Measurements from ENCODE around the gene GRAMD4. TPM values are rescaled to one million over a fixed set of nuclear protein-coding genes. Genes with fewer than 3 reads are reported as not detected.
A peak's percentile ranks its signal among the peaks of the same experiment; 100 is the strongest.
"Not testable (repeated sequence)": the region's sequence is repeated elsewhere in the genome, so short reads cannot be mapped to it uniquely, and the experiment has no call there.

Gene GRAMD4
- polyA plus RNA-seq, 2 of the 4 experiments (the other 2 are of a cell fraction) = 7.7 to 13.1 TPM

DNA sequence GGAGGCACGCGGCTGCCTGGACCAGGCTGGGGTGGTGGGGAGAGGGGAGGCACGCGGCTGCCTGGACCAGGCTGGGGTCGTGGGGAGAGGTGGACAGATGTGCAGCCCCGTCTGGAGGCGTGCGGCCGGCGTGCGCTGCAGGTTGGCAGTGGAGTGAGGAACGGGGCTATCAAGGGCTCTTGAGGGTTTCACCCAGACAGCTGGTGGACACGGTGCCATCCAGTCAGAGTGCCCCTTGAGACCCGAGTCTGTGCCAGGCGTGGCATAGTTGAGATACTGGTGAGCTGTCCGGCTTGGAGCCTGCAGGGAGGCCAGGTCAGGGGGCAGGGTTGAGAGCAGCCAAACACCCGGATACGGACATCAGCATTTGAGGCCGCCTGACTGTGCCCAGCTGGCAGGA, 1.5 kb upstream of the GRAMD4 start (continued):
- TF ChIP-seq, protein P1, sequence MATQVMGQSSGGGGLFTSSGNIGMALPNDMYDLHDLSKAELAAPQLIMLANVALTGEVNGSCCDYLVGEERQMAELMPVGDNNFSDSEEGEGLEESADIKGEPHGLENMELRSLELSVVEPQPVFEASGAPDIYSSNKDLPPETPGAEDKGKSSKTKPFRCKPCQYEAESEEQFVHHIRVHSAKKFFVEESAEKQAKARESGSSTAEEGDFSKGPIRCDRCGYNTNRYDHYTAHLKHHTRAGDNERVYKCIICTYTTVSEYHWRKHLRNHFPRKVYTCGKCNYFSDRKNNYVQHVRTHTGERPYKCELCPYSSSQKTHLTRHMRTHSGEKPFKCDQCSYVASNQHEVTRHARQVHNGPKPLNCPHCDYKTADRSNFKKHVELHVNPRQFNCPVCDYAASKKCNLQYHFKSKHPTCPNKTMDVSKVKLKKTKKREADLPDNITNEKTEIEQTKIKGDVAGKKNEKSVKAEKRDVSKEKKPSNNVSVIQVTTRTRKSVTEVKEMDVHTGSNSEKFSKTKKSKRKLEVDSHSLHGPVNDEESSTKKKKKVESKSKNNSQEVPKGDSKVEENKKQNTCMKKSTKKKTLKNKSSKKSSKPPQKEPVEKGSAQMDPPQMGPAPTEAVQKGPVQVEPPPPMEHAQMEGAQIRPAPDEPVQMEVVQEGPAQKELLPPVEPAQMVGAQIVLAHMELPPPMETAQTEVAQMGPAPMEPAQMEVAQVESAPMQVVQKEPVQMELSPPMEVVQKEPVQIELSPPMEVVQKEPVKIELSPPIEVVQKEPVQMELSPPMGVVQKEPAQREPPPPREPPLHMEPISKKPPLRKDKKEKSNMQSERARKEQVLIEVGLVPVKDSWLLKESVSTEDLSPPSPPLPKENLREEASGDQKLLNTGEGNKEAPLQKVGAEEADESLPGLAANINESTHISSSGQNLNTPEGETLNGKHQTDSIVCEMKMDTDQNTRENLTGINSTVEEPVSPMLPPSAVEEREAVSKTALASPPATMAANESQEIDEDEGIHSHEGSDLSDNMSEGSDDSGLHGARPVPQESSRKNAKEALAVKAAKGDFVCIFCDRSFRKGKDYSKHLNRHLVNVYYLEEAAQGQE (IDR thresholded peaks at IDR 0.05) = no peak

DNA sequence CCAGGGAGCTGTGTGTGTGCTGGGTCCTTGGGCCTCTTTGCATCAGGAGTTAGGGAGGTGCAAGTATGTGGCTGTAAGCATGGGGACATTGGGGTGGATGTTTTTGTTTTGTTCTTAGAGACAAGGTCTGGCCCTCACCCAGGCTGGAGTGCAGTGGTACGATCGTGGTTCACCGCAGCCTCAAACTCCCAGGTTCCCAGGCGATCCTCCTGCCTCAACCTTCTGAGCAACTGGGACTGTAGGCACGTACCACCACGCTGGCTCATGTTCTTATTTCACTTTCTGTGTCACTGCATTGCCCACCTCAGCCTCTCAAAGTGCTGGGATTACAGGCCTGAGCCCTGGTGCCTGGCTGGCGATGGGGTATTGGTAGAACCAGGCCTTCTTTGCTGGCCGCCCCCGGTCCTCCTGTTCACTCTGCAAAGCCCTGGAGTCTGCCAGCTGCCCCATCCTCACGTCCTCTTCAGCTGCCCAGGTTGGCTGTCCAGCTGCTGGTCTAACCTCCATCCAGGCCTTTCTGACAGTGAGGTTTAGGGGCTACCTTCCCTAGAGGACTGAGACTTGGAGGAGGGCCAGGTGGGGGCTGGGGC, 851 bp upstream of the GRAMD4 start:
- FAIRE-seq (no peak), DNase-seq (ENCODE audit: low read depth in 1 of 2, low spot score in 1 of 2) (no peak), ATAC-seq (no peak)
- no peak overlapping the region for H3K27ac ChIP-seq
- H3K4me1 ChIP-seq = peaks cover 9% of the 10 kb centered on the region
- H3K4me2 ChIP-seq = no peak overlapping the region
- POLR2A ChIA-PET = no interaction called here
- 94% methylated on average over 10 of the region's 10 CpGs for WGBS (ENCODE audit: missing lambda C conversion rate)
- no peak overlapping the region for H3K4me3 ChIP-seq
- H3K9me3 ChIP-seq = no peaks in the 10 kb centered on the region
- CTCF ChIA-PET = no interaction called here
- TF ChIP-seq MAFK (IDR thresholded peaks at IDR 0.05; ENCODE audit: partially characterized antibody) (no peak), RCOR1 (IDR thresholded peaks at IDR 0.05; ENCODE audit: low read depth, low read length) (no peak), CEBPB (IDR thresholded peaks at IDR 0.05) (no peak), POLR2AphosphoS2 (conservative IDR thresholded peaks at IDR 0.05; ENCODE audit: low read length) (no peak)
- TF ChIP-seq, protein P2, sequence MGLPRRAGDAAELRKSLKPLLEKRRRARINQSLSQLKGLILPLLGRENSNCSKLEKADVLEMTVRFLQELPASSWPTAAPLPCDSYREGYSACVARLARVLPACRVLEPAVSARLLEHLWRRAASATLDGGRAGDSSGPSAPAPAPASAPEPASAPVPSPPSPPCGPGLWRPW (IDR thresholded peaks at IDR 0.05) = no peak
- TF ChIP-seq, protein P3, sequence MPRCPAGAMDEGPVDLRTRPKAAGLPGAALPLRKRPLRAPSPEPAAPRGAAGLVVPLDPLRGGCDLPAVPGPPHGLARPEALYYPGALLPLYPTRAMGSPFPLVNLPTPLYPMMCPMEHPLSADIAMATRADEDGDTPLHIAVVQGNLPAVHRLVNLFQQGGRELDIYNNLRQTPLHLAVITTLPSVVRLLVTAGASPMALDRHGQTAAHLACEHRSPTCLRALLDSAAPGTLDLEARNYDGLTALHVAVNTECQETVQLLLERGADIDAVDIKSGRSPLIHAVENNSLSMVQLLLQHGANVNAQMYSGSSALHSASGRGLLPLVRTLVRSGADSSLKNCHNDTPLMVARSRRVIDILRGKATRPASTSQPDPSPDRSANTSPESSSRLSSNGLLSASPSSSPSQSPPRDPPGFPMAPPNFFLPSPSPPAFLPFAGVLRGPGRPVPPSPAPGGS (IDR thresholded peaks at IDR 0.05) = no peak

DNA sequence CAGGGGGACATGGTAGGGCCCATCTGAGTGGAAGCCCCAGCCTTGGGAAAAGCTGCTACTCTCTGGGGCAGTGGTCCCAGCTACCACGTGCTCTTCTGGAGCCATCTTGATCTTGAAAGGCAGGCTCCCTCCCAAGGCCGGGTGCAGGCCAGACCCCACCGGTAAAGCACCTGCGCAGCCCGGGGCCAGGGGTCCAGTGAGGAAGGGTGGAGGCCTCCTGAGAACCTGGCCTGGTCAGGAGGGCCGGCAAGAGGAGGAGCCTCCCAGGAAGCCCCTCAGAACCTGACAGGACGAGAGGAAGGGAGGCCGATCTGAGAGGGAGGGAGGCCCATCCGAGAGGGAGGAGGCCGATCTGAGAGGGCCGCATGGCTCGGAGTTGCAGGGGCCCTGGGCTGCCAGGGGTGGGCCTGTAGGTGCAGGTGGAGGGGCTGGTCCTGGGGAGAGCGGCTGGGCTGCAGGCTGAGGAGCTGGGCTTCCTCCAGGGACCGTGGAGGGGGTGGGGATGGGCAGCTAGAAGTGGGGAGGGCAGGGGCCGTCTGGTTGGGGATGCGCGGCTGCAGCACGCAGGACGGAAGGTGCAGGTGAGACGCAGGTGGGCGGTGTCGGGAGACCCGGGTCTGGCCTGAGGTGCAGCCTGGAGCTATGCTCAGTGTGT, 529 bp downstream of the GRAMD4 start:
- no peak for DNase-seq (ENCODE audit: low read depth in 1 of 2, low spot score in 1 of 2)

DNA sequence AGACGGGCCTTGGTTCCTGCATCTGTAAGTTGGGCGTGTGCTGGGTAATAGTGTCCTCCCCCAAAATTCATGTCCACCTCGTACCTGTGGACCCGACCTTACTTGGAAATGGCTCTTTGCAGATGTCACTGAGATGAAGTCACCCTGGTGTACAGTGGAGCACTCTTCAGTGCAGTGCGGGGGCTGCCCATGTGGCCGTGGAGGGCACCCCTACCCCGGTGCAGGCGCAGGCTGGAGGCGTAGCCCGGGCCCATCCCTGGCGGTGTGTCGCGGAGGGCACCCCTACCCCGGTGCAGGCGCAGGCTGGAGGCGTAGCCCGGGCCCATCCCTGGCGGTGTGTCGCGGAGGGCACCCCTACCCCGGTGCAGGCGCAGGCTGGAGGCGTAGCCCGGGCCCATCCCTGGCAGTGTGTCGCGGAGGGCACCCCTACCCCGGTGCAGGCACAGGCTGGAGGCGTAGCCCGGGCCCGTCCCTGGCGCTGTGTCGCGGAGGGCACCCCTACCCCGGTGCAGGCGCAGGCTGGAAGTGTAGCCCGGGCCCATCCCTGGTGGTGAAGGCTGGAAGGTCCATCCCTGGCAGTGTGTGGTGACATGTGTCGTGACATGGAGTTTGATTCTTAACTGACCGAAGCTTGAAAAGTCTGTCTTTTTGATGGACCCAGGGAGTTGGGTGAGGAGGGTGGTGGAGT, 1.2 kb downstream of the GRAMD4 start:
- POLR2A ChIA-PET; H3K27ac ChIP-seq; H3K4me3 ChIP-seq; FAIRE-seq; H3K9me3 ChIP-seq; DNase-seq (ENCODE audit: low read depth in 1 of 2, low spot score in 1 of 2); H3K4me1 ChIP-seq; H3K4me2 ChIP-seq: not testable (repeated sequence)
- CTCF ChIA-PET = interaction anchor here (1.3 kb wide), 1 partner anchor 23 kb away, joined by 3 read pairs; no protein-coding TSS in a partner anchor
- peak in 1 of 2 experiments; percentile 12; a peak in 1 of 6 replicates for ATAC-seq
- WGBS (ENCODE audit: missing lambda C conversion rate) = 98% methylated on average over 4 of the region's 38 CpGs

More for the DNA sequence above, 529 bp downstream of the GRAMD4 start:
- Histone ChIP-seq H3K4me1 (peaks cover 9% of the 10 kb centered on the region), H3K27ac (no peak overlapping the region), H3K9me3 (no peaks in the 10 kb centered on the region), H3K4me2 (no peak overlapping the region), H3K4me3 (no peak overlapping the region)
- ChIA-PET CTCF (no interaction called here), POLR2A (no interaction called here)
- FAIRE-seq (no peak), ATAC-seq (no peak)
- WGBS (ENCODE audit: missing lambda C conversion rate) = 95% methylated on average over 18 of the region's 23 CpGs
- TF ChIP-seq RFX5 (IDR thresholded peaks at IDR 0.05) (no peak), POLR2A (IDR thresholded peaks at IDR 0.05; ENCODE audit: low read length) (no peak), POLR2AphosphoS2 (conservative IDR thresholded peaks at IDR 0.05; ENCODE audit: low read length) (no peak), JUN (IDR thresholded peaks at IDR 0.05) (no peak), GATA3 (IDR thresholded peaks at IDR 0.05; ENCODE audit: borderline replicate concordance) (no peak), HOXA7 (CRISPR knock-in tag; IDR thresholded peaks at IDR 0.05) (no peak), NFE2L2 (conservative IDR thresholded peaks at IDR 0.05; ENCODE audit: low read length) (no peak), MAFK (IDR thresholded peaks at IDR 0.05; ENCODE audit: partially characterized antibody) (no peak), ESRRA (IDR thresholded peaks at IDR 0.05; ENCODE audit: borderline replicate concordance, low read length) (no peak), KDM5A (IDR thresholded peaks at IDR 0.05) (no peak), TP53 (CRISPR knock-in tag; IDR thresholded peaks at IDR 0.05) (no peak), SREBF2 (IDR thresholded peaks at IDR 0.05) (no peak), MYC (IDR thresholded peaks at IDR 0.05; ENCODE audit: borderline replicate concordance, low read length) (no peak), NPAS2 (CRISPR knock-in tag; IDR thresholded peaks at IDR 0.05; ENCODE audit: borderline replicate concordance) (no peak), SMC3 (IDR thresholded peaks at IDR 0.05) (no peak)
- TF ChIP-seq, protein P4, sequence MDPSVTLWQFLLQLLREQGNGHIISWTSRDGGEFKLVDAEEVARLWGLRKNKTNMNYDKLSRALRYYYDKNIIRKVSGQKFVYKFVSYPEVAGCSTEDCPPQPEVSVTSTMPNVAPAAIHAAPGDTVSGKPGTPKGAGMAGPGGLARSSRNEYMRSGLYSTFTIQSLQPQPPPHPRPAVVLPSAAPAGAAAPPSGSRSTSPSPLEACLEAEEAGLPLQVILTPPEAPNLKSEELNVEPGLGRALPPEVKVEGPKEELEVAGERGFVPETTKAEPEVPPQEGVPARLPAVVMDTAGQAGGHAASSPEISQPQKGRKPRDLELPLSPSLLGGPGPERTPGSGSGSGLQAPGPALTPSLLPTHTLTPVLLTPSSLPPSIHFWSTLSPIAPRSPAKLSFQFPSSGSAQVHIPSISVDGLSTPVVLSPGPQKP (IDR thresholded peaks at IDR 0.05; ENCODE audit: low read depth, low read length) = no peak
- TF ChIP-seq, protein P5, sequence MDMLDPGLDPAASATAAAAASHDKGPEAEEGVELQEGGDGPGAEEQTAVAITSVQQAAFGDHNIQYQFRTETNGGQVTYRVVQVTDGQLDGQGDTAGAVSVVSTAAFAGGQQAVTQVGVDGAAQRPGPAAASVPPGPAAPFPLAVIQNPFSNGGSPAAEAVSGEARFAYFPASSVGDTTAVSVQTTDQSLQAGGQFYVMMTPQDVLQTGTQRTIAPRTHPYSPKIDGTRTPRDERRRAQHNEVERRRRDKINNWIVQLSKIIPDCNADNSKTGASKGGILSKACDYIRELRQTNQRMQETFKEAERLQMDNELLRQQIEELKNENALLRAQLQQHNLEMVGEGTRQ (IDR thresholded peaks at IDR 0.05) = no peak
- TF ChIP-seq, protein P6, sequence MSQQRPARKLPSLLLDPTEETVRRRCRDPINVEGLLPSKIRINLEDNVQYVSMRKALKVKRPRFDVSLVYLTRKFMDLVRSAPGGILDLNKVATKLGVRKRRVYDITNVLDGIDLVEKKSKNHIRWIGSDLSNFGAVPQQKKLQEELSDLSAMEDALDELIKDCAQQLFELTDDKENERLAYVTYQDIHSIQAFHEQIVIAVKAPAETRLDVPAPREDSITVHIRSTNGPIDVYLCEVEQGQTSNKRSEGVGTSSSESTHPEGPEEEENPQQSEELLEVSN (IDR thresholded peaks at IDR 0.05; ENCODE audit: borderline replicate concordance, low read depth) = no peak
- TF ChIP-seq, protein P7, sequence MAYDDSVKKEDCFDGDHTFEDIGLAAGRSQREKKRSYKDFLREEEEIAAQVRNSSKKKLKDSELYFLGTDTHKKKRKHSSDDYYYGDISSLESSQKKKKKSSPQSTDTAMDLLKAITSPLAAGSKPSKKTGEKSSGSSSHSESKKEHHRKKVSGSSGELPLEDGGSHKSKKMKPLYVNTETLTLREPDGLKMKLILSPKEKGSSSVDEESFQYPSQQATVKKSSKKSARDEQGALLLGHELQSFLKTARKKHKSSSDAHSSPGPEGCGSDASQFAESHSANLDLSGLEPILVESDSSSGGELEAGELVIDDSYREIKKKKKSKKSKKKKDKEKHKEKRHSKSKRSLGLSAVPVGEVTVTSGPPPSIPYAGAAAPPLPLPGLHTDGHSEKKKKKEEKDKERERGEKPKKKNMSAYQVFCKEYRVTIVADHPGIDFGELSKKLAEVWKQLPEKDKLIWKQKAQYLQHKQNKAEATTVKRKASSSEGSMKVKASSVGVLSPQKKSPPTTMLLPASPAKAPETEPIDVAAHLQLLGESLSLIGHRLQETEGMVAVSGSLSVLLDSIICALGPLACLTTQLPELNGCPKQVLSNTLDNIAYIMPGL (CRISPR knock-in tag; IDR thresholded peaks at IDR 0.05; ENCODE audit: borderline replicate concordance) = no peak
